HG02642 (cell line): ENCODE data around the gene SLC6A15.

Experiments used
- ATAC-seq: cut with Tn5 transposase; IDR thresholded peaks from one replicate; pipeline ENCODE4 v1.9.1; 2021; ENCODE audit warnings: mild to moderate bottlenecking; ENCODE audit not compliant: unreplicated experiment, poor library complexity

SLC6A15 gene

GRCh38 chr12:84811291-84811690 lies 101.3 kb downstream of the SLC6A15 start:
- no peak for ATAC-seq

- ATAC-seq, result no peak
Observed at GRCh38 chr12:84810611-84811010, 102.0 kb downstream of the SLC6A15 start.
